Esophagus mucosa (tissue), 1 donor: ENCODE results near the gene SNX9. TPM values are rescaled to one million over a fixed set of nuclear protein-coding genes. Genes with fewer than 3 reads are reported as not detected.
"Not testable (repeated sequence)": the region's sequence is repeated elsewhere in the genome, so short reads cannot be mapped to it uniquely, and the experiment has no call there.

Experiments
- ATAC-seq: fragments of 200-7000 bp; cut with Tn5 transposase; one replicate; pipeline ENCODE4 v1.9.1; 2020
- total RNA-seq: library from RNA; stranded (reverse); gene quantifications from one replicate; pipeline ENCODE4 v1.2.4, GENCODE V29; 2023
- donor health status: DM: yes; HTN: yes; CAD: no.

SNX9 gene
- total RNA-seq, 1 donor from 2014 or later, result 19.3 TPM

DNA sequence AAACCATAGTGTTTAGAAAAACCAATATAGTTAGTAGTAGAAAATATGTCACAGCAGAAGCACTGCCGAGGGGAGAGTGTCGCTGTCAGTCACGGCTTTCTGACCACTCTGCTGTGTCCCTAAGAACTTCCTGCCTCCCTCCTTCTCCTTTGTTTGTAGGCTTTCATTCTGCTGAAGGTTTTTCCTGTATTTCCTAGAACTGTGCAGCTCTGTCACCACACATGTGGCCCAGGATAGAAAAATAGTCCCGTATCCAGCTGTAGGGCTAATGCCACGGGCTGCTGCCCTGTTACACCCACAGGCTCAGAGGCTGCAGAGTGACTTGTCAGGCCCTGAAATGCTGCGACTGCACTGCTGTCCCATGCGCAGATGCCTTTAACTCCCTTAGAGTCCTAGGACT lies 106.0 kb downstream of the SNX9 start:
- no peak for ATAC-seq

DNA sequence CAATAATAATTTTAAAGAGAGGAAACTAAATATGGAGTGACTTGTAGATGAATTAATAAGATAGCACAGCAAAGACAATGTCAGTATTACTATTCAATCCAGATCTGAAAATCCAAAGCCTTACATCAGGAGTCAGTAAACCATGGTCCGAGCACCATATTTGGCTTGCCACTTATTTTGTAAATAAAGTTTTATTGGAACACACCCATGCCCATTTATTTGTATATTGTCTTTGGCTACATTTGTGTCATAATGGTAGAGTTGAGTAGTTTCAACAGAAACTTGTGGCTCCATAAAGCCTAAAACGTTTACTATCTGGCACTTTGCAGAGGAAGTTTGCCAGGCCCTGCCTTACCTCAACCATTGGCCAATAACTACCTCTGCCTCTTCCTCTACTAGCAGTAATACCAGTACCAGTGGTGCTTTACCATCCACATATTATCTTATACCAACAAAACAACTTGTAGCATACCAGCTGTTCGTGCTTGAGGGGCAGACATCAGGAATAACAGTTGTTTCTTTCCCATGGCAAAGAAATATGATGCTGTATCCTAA lies 106.8 kb downstream of the SNX9 start:
- ATAC-seq, result no peak

DNA sequence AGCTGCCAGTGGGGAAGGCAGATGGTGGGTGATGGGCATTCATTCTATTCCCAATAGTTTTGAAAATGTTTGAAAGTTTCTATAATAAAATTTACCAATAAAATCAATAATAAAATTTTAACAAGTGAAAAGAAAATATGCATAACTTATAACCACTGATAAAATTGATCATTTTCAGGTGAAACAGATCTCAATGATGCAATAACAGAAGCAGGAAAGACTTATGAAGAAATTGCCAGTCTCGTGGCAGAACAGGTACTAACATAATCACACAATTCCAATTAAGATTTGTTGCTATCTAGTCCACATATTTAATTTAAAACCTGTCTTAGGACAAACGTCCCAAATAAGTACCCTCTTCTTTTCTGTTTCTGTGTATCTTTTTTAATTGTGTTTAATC lies 112.7 kb downstream of the SNX9 start:
- no peak for ATAC-seq

DNA sequence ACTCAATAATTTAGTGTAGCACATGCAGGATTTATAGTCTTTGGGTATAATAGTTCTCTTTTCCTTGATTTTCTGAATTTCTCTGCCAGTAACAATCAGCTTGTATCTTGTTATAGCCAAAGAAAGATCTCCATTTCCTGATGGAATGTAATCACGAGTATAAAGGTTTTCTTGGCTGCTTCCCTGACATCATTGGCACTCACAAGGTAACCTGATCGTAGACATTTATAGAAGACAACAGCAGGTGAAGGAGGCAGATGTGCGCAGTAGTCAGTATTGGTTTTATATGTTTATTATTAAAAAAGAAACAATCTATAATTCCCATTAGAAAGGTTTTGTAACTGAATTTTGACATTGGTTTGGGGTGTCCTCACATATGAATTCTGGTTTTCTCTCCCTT lies 114.3 kb downstream of the SNX9 start:
- ATAC-seq, result no peak

DNA sequence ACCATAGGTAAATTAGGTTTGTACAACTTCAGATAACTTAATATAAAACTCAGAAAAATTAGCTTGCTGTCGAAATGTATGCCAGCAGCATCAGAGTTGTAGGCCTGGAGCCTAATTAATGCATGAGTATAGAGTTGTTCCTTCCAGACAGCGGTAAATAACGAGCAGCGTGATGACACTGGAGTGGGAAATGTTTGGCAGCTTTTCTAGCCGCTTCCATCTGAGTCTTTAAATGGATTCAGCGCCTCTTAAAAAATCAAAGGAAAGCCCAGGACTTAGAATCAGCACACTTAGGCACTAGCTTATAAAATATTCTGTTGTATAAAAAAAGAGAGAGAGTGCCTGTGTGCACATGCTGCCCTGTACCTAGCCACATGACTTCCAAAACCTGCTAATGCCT lies 114.9 kb downstream of the SNX9 start:
- no peak for ATAC-seq

DNA sequence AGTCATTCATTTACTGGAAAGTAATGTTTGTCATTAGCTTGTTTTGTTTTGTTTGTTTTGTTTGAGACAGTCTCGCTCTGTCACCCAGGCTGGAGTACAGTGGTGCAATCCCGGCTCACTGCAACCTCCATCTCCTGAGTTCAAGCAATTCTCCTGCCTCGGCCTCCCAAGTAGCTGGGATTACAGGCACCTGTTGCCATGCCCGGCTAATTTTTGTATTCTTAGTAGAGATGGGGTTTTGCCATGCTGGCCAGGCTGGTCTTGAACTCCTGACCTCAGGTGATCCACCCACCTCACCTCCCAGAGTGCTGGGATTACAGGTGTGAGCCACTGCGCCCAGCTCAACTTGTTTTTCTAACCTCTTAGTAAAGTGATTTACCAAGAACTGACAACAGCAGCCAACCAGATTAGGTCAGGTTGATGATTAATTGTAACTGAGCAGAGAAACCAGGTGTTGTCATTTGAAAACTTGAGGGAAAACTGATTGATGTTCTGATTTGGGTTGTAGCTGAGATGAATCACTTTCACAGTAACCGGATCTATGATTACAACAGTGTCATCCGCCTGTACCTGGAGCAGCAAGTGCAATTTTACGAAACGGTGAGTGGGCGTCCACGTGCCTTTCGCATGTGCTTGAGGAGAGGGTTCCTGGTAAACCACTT lies 117.5 kb downstream of the SNX9 start:
- ATAC-seq, result peak; percentile 89

DNA sequence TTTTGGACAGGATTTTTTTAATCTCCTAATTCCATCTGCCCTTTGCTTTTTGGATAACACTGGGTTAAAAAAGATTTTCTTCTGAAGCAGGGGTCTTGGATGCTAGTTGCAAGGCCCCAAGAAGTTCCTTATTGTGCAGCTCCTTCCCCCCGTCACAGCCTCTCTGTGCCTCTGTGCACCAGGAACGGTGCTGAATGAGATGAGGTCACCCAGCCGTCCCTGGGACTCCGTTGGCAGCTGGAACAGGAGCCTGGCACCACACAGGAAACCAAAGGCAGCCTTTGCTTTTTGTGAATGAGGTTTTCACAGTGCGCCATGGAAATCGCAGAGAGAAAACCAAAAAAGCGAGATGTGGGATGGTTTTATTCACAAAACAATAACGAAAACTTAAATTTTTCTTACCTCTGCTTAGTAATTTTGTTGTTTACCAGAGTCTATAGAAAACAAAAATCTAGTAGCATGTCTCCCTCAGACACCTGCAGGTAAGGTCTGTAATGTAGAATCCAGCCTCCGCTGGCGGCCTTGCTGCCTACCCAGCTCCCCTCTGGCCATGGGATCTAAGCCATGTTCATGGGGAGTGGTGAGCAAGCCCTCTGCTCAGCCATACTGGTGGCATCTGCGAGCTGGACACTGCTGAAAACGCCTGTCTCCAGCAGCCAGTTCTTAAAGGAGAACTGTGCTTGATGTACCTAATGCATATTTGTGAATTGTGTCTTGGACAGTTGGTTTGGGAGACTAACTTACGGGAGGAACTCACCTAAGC lies 118.2 kb downstream of the SNX9 start:
- no peak for ATAC-seq

DNA sequence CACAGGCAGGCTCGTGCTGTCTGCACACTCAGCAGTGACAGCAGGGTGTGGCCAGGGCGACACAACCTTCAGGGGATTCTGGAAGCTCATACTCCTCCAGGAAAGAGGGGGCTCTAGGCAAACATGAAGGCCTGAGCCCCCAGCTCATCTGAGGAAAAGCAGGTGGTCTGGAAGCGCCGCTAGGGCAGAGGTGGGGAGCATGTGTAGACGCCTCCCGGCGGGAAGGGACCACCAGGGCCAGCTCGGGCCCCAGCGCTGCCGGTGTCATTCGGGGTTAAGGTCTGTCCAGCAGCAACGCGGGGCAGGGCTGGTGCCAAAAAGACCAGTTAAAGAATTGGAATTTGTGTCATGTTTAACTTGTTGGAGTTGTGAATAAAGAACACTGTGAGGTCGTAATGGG lies 119.3 kb downstream of the SNX9 start:
- ATAC-seq, result no peak

DNA sequence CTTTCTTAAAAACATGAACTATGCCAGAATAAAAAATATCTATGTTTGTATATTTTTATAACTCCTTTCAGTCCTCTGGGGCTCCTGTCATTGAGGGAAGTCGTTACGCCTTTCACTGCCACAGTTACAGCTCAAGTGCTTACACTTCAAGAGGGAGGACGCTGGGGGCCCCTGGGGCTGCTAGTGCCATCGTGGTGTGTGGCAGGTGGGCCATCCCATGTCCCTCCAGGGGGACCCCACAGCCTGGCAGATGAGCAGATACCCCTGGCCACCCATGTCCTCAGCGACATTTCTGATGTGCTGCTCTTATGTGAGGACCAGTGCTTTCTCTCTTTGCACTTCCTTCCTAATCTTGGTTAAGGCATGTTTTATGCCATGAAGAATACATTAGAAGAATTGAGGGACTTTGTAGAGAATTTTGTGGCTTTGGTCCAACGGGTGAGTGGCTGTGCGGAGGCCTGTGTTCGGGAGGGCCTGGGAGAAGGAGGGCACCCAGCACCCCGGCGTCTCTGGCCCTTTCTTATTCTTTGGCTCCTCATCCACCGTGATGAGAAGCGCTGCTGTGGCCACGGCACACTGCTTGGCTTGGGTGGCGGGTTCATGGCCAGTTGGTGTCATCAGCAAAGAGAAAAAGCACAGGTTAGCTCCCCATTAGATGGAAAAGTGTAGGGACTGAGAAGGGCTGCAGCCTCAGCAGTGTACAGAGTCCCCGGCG lies 120.4 kb downstream of the SNX9 start:
- ATAC-seq, result no peak

DNA sequence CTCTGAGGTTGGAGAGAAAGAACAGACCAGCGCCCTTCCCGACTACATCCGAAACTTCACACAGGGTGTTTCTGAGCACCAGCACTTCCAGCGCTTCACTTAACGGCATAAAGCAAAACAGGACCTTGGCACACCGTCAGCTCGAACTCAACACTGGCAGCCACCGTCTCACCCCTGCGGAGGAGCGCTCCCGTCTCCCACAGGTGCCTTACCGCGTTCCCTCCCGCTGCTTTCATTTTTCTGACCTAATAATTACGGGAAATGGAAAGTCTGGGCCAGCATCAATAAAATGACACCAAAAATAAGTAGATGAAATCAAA lies 120.9 kb downstream of the SNX9 start:
- ATAC-seq, result no peak

DNA sequence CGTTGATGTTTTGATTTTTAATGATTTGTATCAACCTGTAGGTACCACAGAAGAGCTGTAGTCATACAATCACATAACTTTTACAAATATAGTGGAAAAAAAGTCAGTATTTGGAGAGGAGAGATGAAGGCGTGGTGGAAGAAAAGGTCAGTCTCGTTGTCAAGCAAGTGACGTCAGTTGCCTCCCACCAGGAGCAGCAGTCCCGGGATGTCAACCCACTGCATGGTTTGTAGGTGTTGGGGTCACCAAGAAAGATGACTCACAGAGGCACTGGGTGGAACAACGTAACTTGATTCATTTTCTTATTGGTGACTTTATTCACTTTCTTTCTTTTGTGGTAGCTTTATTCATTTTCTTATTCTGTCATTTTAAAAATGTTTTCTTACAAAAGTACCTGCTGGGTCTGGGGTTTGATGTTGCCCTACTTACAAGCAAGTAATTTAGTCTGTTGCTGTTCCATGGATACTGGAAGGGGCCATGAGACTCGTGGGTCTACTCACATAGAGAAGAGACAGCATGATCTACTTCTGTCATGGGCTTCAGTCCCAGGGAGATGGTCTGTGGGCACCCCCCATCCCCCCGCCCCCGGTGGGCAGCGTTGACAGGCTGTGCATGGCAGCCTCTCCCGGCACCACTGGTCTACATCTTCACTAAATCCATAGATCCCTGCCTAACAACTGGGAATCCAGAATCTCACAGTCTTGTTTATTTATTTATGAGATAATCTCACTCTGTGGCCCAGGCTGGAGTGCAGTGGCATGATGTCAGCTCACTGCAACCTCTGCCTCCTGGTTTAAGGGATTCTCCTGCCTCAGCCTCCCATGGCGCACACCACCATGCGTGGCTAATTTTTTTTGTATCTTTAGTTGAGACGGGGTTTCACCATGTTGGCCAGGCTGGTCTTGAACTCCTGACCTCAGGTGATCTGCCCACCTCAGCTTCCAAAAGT lies 122.2 kb downstream of the SNX9 start:
- no peak for ATAC-seq

DNA sequence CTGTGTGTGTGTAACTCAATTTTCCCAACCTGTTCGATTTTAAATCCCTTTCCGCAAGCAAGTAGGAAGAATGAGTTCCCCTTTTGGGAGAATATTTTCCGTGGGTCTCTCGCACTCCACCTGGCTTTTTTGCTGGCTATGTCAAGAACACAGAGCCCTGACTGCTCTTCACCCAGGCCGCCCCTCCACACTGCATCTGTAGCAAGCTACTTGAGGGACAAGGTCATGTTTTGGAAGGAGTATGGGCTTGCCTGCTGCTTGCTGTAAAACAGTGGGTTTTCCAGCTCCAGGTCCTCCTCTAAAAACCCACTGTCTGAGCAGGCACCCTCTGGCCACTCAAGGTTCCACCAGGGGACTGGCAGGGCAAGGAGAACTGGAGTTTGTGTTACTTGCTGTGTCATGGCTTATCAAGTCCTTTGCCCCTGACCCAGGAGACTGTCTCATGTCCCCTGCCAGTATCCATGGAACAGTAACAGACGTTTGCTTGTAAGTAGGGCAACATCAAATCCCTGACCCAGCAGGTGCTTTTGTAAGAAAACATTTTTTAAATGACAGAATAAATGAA lies 123.1 kb downstream of the SNX9 start:
- ATAC-seq, result no peak

DNA sequence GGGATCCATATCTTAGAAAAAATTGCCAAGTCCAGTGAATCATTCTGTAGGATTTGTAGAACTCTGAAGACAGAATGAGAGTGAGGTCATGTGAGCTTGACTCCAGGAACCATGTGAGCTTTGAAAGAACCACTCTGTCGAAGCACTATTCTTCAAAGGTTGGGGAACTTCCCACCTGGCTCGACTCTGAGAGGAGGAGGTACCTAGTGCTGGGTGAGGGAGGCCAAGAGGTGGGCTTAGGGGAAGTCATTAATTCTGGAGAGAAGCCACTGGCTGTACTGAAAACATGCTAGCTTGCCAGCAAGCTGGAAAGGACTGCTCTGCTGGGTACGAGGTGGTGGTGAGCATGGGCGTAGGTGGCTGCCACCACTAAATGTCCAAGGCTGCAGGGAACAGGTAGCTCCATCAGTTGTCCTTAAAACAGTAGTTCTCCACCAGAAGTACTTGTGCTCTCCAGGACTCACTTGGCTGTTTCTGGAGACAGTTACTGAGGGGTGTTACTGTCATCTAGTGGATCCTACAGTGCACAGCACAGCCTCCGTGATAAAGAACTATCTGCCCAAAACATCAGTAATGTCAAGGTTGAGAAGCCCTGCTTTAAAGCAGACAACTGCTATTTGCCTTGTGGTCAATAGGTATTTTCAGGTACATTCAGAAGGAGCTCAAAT lies 124.0 kb downstream of the SNX9 start:
- peak; percentile 44 for ATAC-seq

DNA sequence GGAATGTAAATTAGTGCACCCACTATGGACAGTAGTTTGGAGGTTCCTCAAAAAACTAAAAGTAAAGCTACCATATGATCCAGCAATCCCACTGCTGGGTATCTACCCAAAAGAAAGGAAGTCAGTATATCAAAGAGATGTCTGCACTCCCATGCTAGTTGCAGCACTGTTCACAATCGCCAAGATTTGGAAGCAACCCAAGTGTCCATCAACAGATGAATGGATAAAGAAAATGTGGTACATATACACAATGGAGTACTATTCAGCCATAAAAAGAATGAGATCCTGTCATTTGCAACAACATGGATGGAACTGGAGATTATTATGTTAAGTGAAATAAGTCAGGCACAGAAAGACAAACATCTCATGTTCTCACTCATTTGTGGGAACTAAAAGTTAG lies 127.9 kb downstream of the SNX9 start:
- not testable (repeated sequence) for ATAC-seq

DNA sequence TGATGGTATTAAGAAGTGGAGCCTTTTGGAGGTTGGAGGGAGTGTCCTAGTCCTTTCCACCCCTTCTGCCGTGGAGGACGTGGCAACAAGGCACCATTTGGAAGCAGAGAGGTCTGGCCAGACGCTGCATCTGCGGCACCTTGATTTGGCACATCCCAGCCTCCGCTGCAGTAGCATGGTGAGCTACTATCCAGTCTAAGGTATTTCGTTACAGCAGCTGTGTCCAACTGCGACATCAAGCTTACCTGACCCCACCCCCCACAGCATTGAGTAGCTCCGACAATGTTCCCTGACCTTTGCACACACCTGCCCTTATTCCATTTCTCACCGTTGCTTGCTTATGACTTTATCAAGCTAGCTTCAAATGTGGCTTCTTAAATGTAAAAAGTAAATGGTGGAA lies 128.8 kb downstream of the SNX9 start:
- ATAC-seq, result no peak

DNA sequence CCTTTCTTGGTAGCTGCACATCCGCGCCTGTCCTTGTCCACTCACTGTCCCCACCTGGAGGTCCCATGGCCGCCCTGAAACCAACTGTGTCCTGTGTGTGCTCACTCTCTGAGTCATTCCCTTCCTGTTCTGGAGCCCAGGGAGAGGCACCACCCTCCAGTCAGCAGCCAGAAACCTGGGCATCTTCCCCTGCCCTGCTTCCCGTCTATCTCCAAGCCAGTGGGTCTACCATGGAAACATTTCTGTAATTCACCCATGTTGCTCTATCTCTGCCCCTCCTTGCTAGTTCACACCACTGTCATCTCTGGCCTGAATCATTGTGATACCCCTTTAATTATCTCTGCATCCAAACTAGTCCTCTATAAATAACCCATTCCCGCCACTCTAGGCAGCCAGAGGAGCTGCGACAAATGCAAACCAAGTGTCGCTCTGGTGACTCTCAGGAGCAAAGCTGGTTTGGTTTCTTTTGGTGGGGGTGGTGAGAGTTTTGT lies 129.9 kb downstream of the SNX9 start:
- peak; percentile 66 for ATAC-seq

DNA sequence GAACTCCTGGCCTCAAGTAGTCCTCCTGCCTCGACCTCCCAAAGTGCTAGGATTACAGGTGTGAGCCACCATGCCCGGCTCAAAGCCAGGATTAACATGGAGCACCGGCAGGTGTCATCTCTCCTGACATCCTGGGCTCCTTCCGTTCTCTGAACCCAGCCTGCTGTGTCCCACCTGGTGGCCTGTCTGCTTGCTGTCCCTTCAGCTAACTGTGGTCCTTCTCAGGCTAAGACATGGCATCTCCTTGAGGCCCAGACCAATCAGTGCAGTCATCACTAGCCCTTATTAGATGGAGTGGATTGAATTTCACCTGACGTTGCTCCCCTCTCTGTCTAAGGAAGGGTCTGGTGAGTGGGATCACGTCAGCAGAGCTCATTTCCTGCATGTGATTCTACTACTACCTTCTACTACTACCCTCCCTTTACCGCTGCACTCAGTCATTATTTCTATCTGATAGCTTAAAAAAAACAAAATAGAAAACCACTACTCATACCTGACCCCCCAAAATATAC lies 130.6 kb downstream of the SNX9 start:
- no peak for ATAC-seq

DNA sequence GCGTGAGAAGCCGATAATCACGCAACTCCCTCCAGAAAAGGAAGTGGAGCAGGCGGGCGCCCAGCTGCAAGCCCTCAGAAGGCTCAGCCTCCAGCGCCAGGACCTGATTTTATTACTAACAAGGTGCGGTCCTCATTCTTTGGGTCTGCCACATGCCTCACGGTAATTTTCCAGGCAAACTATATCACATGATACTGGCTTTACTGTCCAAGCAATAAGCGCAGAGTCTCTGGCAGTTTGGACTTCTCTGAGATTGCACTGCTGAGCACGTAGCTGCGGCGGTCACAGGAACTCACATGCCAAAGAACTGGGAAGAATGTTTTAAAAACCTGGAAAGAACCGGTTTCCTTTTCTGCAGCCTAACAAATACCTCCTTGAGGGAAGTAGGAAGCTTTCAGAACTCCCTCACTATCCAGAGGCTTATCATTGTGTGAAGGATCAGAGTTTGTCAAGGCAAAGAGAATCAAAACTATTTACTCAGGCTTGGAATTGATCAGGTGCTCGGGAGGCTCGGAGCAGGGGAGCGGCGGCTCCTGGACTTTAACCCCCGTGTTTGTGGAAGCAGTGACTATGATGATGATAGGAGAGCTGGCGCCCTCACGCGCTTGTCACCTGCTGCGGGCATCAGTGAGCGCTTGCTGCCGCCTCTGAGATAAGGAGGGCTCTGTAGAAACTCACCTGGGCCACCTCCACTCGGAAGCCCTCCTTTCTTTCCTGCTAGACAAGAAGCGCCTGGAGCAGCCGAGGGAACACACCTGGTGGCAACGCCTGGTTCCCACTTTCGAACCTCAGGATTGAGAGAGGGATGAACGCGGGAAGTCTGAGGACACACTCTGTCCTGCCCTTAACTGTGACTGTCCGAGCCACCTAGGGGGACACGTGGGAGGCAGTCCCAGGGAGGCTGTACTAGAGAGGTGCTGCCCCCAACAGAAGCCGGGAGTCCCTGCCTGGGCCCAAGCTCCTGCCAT lies 131.4 kb downstream of the SNX9 start:
- ATAC-seq, result peak; percentile 73

DNA sequence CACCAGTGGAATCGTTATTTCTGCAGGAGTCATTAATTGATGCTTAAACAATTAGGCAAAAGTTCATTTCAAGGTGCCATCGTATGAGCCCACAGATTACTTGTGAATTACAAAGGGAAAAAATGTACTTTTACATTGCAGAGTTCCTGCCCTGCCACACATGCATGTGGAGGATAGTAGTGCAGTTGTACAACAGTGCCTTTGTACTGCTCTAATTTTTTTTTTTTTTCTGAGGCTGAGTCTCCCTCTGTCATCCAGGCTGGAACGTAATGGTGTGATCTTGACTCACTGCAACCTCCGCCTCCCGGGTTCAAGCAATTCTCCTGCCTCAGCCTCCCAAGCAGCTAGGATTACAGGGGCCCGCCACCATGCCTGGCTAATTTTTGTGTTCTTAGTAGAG lies 132.6 kb downstream of the SNX9 start:
- no peak for ATAC-seq

DNA sequence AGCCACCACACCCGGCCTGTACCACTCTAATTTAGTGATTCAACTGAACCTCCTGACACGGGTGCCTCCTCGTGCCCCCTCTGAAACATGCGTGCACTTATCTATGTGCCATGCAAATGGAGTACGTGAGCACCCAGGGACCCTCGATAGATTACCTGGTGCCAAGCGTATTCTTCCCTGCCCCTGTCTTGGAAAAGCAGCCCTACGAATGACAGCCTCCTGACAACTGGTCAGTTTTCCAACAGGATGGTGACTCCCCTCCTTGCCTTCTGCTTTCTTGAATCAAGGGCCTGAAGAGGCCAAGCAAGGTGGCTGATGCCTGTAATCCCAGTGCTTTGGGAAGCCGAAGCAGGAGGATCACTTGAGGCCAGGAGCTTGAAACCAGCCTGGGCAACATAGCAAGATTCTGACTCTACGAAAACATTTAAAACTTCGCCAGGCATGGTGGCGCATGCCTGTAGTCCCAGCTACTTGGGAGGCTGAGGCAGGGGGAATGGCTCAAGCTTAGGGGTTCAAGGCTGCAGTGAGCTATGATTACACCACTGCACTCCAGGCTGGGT lies 133.2 kb downstream of the SNX9 start:
- ATAC-seq, result no peak
